ENCODE measurements around the gene CDK18. TPM values are rescaled to one million over a fixed set of nuclear protein-coding genes. Genes with fewer than 3 reads are reported as not detected.

The CDK18 gene
- total and polyA plus RNA-seq, 9 of the 15 experiments (the other 6 are each of a cell fraction or from before 2014, with no cell fraction given), result 0.05 to 0.69 (median 0.17) TPM; not detected in 2

DNA sequence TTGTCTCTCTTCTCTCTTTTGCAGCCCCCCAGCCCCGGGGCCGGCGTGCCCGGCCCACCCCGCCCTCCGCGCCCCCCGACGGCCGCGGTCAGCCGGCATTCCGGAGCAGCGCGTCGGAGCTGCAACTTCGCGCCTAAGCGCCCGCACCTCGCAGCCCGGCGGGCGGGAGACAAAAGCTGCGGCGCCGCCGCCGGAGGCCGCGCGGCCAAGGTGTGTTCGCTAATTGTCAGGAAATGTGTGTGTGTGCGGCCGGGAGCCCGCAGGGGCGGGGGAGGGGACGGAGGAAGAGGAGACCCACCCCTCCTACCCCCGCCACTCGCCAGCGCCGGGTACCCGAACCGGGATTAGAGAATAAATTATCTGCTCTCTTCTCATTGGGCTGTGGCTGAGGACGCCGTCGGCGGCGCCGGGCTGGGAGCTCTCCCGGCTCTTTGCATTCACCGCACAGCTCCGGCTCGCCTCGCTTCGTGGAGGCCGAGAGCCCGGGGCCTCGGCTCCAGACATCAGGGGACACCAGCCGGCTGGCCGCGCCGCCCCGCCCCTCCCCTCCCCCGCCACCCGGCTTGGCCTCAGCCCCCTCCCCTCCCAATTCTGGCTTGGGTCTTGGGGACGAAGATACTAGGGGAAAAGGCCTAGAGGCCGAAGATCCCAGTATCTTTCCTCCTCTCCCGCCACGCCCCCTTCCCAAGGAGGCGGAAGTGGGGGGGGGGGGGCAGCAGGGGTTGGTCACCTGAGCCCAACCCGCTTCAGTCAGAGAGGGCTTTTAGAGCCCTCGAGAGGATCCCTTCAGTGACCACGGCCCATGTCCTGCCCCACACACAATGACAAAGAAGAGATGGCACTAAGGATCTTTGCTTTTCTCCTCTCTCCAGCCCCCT is 47.4 kb upstream of the CDK18 start:
- H3K9ac ChIP-seq (ENCODE audit: insufficient read depth in 1 of 2, low read depth in 2 of 2, low read length in 2 of 2), result no peak overlapping the region
- peaks cover 5% of the 10 kb centered on the region; the same call in 1 of the 2 replicates for H4K20me1 ChIP-seq (replicated peaks; ENCODE audit: control insufficient read depth, insufficient read depth, low read length)
- no peak overlapping the region for H3K4me2 ChIP-seq (ENCODE audit: insufficient read depth, low read length)
- intact Hi-C loops (cut with micrococcal nuclease), result no loop called here
- peaks cover 38 to 67% of the 10 kb centered on the region in 2 experiments for H3K27me3 ChIP-seq (ENCODE audit: control insufficient read depth in 2 of 2, insufficient read depth in 2 of 2, low read length in 2 of 2)
- TF ChIP-seq, protein P1, sequence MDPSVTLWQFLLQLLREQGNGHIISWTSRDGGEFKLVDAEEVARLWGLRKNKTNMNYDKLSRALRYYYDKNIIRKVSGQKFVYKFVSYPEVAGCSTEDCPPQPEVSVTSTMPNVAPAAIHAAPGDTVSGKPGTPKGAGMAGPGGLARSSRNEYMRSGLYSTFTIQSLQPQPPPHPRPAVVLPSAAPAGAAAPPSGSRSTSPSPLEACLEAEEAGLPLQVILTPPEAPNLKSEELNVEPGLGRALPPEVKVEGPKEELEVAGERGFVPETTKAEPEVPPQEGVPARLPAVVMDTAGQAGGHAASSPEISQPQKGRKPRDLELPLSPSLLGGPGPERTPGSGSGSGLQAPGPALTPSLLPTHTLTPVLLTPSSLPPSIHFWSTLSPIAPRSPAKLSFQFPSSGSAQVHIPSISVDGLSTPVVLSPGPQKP (CRISPR knock-in tag; IDR thresholded peaks at IDR 0.05), result no peak
- TF ChIP-seq CXXC5 (CRISPR knock-in tag; IDR thresholded peaks at IDR 0.05) (peak; percentile 32; the same call in 1 of the 2 replicates), L3MBTL2 (IDR thresholded peaks at IDR 0.05) (0 out of 2 replicates have a peak, but pooled peaks have one; percentile 15), ATF7 (IDR thresholded peaks at IDR 0.05) (no peak)
- TF ChIP-seq, protein P2, sequence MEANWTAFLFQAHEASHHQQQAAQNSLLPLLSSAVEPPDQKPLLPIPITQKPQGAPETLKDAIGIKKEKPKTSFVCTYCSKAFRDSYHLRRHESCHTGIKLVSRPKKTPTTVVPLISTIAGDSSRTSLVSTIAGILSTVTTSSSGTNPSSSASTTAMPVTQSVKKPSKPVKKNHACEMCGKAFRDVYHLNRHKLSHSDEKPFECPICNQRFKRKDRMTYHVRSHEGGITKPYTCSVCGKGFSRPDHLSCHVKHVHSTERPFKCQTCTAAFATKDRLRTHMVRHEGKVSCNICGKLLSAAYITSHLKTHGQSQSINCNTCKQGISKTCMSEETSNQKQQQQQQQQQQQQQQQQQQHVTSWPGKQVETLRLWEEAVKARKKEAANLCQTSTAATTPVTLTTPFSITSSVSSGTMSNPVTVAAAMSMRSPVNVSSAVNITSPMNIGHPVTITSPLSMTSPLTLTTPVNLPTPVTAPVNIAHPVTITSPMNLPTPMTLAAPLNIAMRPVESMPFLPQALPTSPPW (CRISPR knock-in tag; IDR thresholded peaks at IDR 0.05), result 0 out of 2 replicates have a peak, but pooled peaks have one; percentile 45
- TF ChIP-seq, protein P3, sequence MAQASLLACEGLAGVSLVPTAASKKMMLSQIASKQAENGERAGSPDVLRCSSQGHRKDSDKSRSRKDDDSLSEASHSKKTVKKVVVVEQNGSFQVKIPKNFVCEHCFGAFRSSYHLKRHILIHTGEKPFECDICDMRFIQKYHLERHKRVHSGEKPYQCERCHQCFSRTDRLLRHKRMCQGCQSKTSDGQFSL (CRISPR knock-in tag; IDR thresholded peaks at IDR 0.05), result no peak
- TF ChIP-seq, protein P3 (tag; IDR thresholded peaks at IDR 0.05), result peak in 1 of 2 experiments; percentile 65; a peak in 1 of 4 replicates
- TF ChIP-seq, protein P4, sequence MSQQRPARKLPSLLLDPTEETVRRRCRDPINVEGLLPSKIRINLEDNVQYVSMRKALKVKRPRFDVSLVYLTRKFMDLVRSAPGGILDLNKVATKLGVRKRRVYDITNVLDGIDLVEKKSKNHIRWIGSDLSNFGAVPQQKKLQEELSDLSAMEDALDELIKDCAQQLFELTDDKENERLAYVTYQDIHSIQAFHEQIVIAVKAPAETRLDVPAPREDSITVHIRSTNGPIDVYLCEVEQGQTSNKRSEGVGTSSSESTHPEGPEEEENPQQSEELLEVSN (IDR thresholded peaks at IDR 0.05; ENCODE audit: borderline replicate concordance in 1 of 2, extremely low read depth in 1 of 2, insufficient read depth in 1 of 2, insufficient read length in 1 of 2, low read depth in 1 of 2, low read length in 1 of 2, poor library complexity in 1 of 2, severe bottlenecking in 1 of 2), result peak in 1 of 2 experiments; percentile 86
- H3K27ac ChIP-seq (ENCODE audit: extremely low read depth, low read depth, low read length), result no peak overlapping the region
- H2AFZ ChIP-seq (ENCODE audit: low read depth, low read length), result peak overlapping the region; percentile 27; the same call in 1 of the 2 replicates
- H3K79me2 ChIP-seq (ENCODE audit: control insufficient read depth, insufficient read depth, low read length), result no peaks in the 10 kb centered on the region
- no peak overlapping the region for H3K4me3 ChIP-seq
- 2% methylated on average over 41 of the region's 74 CpGs for WGBS (ENCODE audit: insufficient coverage, low coverage, missing lambda C conversion rate)
- POLR2A ChIA-PET, result interaction anchor here (0.6 kb wide), 1 partner anchor 91 kb away, joined by 3 read pairs; no protein-coding TSS in a partner anchor
- peaks cover 0 to 16% of the 10 kb centered on the region in 2 experiments; a peak in 3 of 5 replicates for H3K4me1 ChIP-seq (replicated peaks in 1 of 2; ENCODE audit: control insufficient read depth in 2 of 2, insufficient read depth in 2 of 2, low read length in 2 of 2)
- no peaks in the 10 kb centered on the region for H3K9me3 ChIP-seq (replicated peaks; ENCODE audit: control insufficient read depth, insufficient read depth, low read depth, low read length)
- in situ Hi-C loops (cut with MboI), result no loop called here
- no peaks in the 10 kb centered on the region for H3K36me3 ChIP-seq (ENCODE audit: control insufficient read depth, insufficient read depth, low read length)
- FAIRE-seq (no peak), DNase-seq (ENCODE audit: extremely low read depth in 1 of 4, low spot score in 3 of 4) (peak in 3 of 4 experiments; percentile 42 to 56 (median 53)), ATAC-seq (peak; percentile 26; the same call in 2 of the 3 replicates)
- CTCF ChIA-PET (ENCODE audit: low intra/inter-chr PET ratio), result interaction anchor here (0.5 kb wide), 1 partner anchor 64 kb away, joined by 4 read pairs; no protein-coding TSS in a partner anchor
- H3K9me1 ChIP-seq (ENCODE audit: control insufficient read depth, insufficient read depth, low read length), result no peaks in the 10 kb centered on the region
- no TSS peak for BruUV-seq (replicated peaks)
